Fibroblast of skin of right biceps (primary cell): Measurements from ENCODE around the gene RFWD3.

ENCODE experiments used
- DNase-seq: peaks from one replicate; pipeline ENCODE4 v3.0.0-alpha.2; 2013

Gene RFWD3

DNA sequence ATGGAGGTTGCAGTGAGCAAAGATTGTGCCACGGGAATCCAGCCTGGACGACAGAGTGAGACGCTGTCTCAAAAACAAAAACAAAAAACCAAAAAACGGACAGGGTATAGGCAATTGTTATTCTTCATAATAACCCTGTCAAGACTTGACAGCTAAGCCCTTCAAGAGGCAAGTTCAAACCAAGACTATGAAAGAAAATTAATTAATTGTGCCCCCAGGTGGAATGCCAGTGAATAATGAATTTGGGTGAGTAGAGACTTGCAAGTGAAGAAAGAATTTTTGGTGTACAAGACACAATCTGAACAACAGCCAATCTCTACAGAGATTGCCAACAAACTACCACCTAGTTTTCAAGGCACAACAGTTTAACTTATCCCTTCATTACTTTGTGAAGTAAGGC is 6.3 kb downstream of the RFWD3 start:
- no peak for DNase-seq

DNA sequence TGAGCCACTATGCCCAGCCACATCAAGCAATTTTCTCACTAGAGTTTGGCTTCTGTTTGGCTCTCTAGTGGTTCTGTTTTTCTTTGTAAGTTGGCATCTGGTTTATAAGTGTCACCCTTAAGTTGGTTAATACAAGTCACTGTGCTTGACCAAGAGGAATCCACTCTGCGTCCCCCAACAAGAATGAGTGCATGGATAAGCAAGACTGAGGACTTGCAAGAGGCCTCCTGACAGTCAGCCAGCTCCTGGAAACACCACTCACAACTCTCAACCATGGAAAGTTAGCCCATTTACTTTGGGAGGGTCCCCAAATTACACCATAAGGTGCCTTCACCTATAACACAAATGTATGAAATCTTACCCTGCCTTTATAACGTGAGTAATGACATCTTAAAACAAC is 7.6 kb downstream of the RFWD3 start:
- DNase-seq, result no peak

DNA sequence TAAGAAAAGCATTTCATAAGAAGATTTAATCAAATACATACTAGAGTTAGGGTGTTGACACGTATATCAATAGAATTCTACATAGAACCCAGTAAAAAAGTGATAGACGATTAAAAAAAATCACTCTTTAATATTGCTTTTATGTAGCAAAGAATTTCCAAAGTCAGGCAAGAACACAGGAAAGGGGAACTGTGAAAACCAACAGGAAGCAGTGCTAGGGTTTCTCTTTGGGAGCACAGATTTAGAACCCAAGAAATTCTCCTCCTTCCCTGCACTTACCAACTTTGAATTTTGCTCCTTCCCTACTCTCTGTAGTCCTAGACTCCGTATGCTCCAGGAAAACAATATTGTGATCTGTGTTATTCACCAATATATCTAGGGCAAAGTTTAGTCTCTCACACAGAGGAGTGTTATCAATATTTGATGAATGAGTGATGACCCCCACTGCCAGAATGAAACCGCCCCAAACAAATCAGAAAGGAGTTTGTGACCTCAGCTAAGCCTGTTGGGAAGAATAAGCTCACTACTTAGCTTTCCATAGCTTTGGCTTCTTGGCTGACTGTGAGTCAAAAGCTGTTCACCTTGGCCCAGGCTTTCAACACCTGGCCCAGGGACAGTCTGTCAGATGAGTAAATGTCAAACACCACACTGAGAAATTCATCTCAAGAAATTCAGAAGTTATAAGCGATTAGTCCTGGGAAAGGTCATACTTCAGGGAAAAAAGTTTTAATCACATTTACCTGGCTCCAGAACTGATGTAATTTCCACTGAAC is 8.6 kb downstream of the RFWD3 start:
- no peak for DNase-seq

GRCh38 chr16:74654536-74655050 is 12.1 kb downstream of the RFWD3 start:
- DNase-seq, result no peak

DNA sequence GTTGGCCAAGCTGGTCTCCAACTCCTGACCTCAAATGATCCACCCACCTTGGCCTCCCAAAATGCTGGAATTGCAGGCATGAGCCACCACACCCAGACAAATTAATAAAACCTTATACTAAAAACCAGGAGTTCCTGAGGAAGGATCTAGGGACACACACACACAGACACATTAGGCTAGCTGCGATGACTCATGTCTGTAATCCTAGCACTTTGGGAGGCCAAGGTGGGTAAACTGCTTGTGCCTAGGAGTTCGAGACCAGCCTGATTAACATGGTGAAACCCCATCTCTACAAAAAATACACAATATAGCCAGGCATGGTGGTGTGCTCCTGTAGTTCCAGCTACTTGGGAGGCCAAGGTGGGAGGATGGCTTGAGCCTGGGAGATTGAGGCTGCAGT is 13.8 kb downstream of the RFWD3 start:
- DNase-seq, result peak; percentile 33

DNA sequence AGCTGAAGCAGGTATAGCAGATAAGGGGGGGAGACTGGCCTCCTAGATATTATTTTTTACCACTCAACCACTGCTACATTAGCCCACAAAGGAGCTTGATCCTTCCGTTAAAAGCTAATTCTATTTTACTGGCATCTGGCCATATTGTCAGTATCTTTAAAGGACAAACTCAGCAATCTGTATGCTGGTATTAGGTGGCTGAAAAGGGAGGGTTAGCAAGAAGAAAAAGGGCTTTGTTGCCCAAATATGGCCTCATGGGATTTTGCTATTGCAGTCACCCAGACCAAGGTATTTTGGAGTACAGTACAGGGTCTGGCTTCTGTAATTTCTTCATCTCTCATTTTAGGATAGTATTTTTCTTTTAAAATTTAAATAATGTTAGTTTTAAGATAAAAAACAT is 14.4 kb downstream of the RFWD3 start:
- DNase-seq, result no peak

DNA sequence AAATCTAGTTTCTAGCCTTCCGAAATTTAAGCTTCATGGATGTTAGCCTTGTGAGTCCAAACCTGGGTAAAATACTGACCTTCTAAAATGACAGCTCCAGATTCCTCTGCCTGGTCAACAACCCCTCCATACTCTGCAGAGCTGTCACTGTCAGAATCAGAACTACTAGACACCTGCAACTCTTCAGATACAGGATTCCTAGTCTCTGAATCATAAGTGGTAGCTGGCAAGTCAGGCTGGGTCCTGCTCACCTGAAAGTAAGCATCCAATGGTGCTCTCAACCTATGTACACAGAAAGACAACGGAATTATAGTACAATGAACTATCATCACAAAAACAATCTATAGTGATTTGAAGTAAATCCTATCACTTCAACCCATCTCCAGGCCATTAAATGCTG is 14.8 kb downstream of the RFWD3 start:
- no peak for DNase-seq

GRCh38 chr16:74650966-74651567 is 15.6 kb downstream of the RFWD3 start:
- DNase-seq, result no peak

GRCh38 chr16:74649839-74650504 is 16.7 kb downstream of the RFWD3 start:
- no peak for DNase-seq

DNA sequence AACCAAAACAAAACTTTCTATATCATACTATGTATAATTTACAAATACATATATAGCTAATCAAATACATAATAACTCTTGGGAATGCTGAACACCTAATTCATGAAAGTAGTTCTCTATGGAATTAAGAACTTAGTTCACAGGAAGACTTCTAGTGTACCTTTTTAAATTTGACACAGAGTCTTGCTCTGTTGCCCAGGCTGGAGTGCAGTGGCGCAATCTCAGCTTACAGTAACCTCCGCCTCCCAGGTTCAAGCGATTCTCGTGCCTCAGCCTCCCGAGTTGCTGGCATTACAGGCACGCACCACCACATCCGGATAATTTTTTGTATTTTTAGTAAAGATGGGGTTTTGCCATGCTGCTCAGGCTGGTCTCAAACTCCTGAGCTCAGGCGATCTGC is 24.7 kb downstream of the RFWD3 start:
- no peak for DNase-seq

DNA sequence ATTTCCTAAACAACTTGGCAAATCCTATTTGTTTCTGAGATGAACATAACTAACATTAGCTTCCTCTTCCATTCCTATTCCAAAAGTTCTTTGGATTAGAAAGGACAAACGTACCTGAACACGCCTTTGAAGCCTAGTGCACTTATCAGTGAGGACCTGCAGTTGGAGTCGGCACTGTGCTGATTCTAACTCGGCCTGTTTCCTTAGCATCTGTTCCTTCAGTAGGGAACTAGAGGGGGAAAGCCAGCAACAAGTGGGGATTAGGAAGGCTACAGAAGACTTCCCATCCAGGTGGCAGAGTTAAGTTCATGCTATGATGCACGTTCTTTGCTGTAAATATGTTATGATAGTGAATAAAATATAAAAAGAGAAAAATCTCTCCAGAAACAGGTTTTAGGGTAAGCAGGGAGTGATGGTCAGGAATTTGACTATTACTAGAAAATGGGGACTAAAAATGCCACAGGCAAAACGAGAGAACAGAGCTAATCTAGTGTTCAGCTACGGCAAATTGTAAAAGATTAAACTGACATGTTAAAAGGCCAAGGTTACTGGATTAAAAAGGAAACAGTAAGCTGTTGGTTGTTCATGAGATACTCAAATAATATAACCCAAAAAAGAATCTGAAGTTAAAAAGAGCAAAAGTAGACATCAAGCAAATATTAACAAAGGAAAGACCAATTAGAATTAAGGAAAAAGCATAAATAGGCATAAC is 28.8 kb downstream of the RFWD3 start:
- no peak for DNase-seq

DNA sequence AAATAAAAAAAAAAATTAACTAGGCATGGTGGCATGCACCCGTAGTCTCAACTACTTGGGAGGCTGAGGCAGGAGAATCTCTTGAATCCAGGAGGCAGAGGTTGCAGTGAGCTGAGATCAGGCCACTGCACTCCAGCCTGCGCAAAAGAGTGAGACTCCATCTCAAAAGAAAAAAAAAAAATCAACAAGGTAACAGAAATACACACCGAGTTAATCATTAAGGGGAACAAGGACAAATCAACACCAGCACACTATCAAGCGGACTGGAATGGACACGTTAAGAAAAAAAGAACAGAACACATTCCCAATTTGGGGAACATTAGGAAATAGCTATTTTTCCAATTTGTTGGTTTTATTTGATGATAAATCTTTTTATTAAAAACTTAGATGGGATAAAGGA is 31.4 kb downstream of the RFWD3 start:
- DNase-seq, result no peak

DNA sequence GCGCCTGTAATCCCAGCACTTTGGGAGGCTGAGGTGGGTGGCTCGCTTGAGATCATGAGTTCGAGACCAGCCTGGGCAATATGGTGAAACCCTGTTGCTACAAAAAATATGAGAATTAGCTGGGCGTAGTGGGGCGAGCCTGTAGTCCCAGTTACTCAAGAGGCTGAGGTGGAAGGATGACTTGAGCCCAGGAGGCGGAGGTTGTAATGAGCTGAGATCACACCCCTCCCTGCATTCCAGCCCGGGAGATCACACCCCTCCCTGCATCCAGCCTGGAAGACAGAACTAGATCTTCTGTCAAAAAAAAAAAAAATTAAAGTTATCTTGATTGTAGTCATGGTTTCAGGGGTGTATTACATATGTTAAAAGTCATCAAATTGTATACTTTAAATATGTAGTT is 33.0 kb downstream of the RFWD3 start:
- no peak for DNase-seq

DNA sequence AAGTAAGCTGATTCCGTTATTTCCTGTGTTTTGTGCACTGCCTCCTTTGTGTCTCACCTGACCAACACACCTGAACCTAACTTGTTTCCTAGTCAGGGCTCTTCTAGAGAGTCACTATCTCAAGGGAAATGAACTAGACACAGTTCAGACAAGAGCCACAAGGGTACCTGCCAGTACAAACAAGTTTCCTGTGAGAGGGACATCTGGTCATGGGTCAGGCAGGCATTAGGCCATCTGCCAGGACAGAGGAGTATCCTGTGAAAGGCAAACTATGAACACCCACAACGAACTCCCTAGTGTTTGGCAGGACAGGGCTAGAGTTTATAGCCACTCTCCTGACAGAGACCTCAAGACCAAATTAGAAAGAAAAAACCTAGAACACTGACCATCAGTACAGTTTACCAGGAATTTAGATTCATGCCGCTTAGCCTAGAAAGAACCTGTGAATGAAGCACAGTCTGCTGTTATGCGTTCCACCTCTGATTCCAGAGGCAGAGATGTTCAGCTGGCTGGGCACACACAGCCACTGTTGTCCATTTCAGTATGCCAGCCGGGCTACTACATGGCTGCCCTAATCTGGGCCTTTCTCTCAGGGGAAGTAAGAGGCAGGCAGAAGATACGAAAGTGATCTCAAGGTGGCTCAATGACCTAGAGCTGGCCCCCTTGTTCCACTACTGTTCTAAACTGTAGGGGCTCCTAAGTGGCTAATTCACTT is 39.0 kb downstream of the RFWD3 start:
- no peak for DNase-seq

GRCh38 chr16:74626741-74627416 is 39.8 kb downstream of the RFWD3 start:
- DNase-seq, result no peak

DNA sequence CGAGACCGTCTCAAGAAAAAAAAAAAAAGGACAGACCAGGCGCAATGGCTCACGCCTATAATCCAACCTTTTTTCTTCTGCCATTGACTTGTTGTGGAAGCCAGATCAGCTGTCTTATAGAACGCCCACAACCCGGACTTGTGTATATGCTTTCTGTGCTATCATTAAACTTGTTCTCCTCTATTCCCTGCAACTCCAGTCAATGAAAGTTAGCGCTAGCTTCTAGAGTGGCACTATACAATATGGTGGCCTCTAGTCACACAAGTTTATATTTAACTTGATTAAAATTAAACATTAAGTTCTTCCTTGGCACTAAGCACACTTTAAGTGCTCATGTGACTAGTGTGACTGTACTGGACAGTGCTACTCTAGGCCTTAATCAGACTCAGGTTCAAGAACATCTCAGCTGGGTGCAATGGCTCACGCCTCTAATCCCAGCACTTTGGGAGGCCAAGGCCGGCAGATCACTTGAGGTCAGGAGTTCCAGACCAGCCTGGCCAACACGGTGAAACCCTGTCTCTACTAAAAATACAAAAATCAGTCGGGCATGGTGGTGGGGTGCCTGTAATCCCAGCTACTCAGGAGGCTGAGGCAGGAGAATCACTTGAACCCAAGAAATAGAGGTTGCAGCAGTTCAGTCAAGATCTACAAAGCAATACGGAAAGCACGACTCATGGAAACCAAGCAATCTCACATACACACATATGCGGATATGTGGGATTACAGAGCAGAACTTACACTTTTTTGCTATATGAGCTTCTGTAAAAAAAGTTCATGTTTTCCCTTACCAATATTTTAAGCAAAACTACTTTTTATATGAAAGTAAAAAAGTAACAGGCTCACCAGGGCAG is 41.0 kb downstream of the RFWD3 start:
- no peak for DNase-seq

GRCh38 chr16:74623839-74624235 is 42.8 kb downstream of the RFWD3 start:
- DNase-seq, result no peak

DNA sequence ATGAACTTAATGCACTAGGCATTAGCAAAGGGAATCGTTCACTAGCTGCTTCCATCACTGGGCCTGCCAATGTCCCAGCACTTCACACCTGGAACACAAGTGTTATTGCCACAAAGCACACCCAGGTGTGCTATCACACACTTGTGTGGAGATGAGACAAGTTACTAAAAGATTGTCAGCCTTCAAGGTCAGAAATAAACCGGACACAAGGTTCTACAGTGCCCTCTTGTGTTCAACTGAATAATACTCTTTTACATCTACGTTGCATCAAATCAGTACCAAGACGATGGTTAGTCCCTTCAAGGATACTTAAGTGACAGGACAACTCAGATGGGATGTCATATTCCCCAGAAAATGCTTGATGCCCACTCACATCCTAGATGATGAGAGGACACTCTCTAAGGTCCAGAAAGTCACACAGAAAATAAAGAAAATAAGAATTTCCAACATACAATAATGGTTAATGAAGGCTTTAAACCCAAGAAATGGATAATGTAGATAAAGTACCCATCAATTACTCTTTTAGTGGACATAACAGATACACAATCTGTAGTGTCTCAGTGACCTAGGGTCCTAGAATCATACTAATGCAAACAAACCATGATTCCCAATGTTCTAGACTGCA is 43.4 kb downstream of the RFWD3 start:
- peak; percentile 42 for DNase-seq

- no peak for DNase-seq
These were observed 44.7 kb downstream of the RFWD3 start for GRCh38 chr16:74622005-74622404.

DNA sequence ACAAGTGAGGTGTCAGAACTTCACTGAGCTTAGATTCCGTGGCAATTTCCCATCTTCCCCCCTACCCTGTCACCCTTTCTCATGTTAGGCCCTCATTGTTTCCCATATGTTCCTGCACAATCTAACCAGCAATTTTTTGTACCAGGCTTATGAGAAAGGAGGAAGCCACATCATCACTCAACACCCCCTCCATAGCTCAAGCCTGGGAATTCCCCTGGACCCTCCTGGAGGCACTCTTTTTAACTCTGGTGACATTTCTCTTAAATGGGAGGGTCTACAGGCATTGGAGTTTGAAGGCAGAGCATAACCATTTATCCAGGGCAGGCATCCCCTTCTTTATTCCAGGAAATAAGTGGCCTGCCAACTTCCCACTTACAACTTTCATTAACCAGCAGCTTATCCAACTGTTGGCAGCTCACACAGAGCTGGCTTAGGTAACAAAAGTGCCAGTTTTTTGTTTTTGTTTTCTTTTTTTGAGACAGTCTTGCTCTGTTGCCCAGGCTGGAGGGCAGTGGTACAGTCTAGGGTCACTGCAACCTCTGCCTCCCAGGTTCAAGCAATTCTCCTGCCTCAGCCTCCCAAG is 49.4 kb downstream of the RFWD3 start:
- DNase-seq, result no peak
